Cardiac muscle cell (in vitro differentiated cells and primary cell): ENCODE data around the gene KRT40. TPM values are rescaled to one million over a fixed set of nuclear protein-coding genes. Genes with fewer than 3 reads are reported as not detected.

Experiments used
- DNase-seq, 2 donors: peaks; one replicate each; pipeline versions ENCODE4 v3.0.0 to v3.0.0-alpha.2; 2010 to 2017; ENCODE audit warnings: low read depth in 1 of 2, low spot score in 1 of 2
- H3K27ac ChIP-seq: fragments of 200-600 bp; sonication (generic); 2 replicates; pipeline ENCODE4 v1.5.1; 2016
- H3K27me3 ChIP-seq: fragments of 200-600 bp; sonication (generic); 2 replicates; pipeline ENCODE4 v1.6.0; 2016; ENCODE audit warnings: control low read depth
- H3K36me3 ChIP-seq: fragments of 200-600 bp; sonication (generic); 2 replicates; pipeline ENCODE4 v1.5.1; 2016; ENCODE audit warnings: control low read depth
- H3K4me1 ChIP-seq: fragments of 200-600 bp; sonication (generic); 2 replicates; pipeline ENCODE4 v1.8.1; 2017; ENCODE audit warnings: low read depth, mild to moderate bottlenecking, mixed run types
- H3K4me3 ChIP-seq: fragments of 200-600 bp; sonication (generic); 2 replicates; pipeline ENCODE4 v1.5.1; 2016; ENCODE audit warnings: mild to moderate bottlenecking
- H3K9me3 ChIP-seq: fragments of 200-600 bp; sonication (generic); 2 replicates; pipeline ENCODE4 v1.5.1; 2017; ENCODE audit warnings: low read depth, mild to moderate bottlenecking, control low read depth
- CTCF ChIP-seq: IDR thresholded peaks from 2 replicates; pipeline ENCODE4 v1.5.1; 2012; ENCODE audit warnings: low read depth, mild to moderate bottlenecking, low read length
- polyA plus RNA-seq: library from polyadenylated mRNA; unstranded; fragments of >200 nt; fragmentation: Nextera tagmentation; extraction: Ambion mirVana; gene quantifications from 2 replicates; pipeline ENCODE4 v1.2.1, GENCODE V29; 2016
- total RNA-seq: library from RNA; depleted of rRNA; stranded (reverse); fragments of >200 nt; gene quantifications from 2 replicates; pipeline ENCODE4 v1.2.3, GENCODE V29; 2016

Gene KRT40
- total and polyA plus RNA-seq, 2 experiments from 2014 or later, result not detected

GRCh38 chr17:40986920-40987319, 2.8 kb upstream of the KRT40 start:
- no peak overlapping the region for H3K27ac ChIP-seq
- TF ChIP-seq CTCF, result no peak
- no peaks in the 10 kb centered on the region for H3K36me3 ChIP-seq
- no peaks in the 10 kb centered on the region for H3K9me3 ChIP-seq
- no peak for DNase-seq
- peaks cover 4% of the 10 kb centered on the region for H3K27me3 ChIP-seq
- no peak overlapping the region for H3K4me3 ChIP-seq
- peaks cover 6% of the 10 kb centered on the region for H3K4me1 ChIP-seq

GRCh38 chr17:40981115-40981514, 3.0 kb downstream of the KRT40 start:
- no peak for DNase-seq
- no peaks in the 10 kb centered on the region for H3K36me3 ChIP-seq
- TF ChIP-seq CTCF, result no peak
- H3K4me1 ChIP-seq, result peaks cover 14% of the 10 kb centered on the region
- peaks cover 4% of the 10 kb centered on the region for H3K27me3 ChIP-seq
- no peak overlapping the region for H3K4me3 ChIP-seq
- H3K27ac ChIP-seq, result peak overlapping the region; percentile 82
- no peaks in the 10 kb centered on the region for H3K9me3 ChIP-seq

GRCh38 chr17:40980596-40980995, 3.5 kb downstream of the KRT40 start:
- Histone ChIP-seq H3K4me3 (no peak overlapping the region), H3K36me3 (no peaks in the 10 kb centered on the region), H3K9me3 (no peaks in the 10 kb centered on the region), H3K27me3 (peaks cover 4% of the 10 kb centered on the region), H3K27ac (peak overlapping the region; percentile 82), H3K4me1 (peaks cover 14% of the 10 kb centered on the region)
- peak; percentile 11 to 73 for DNase-seq
- no peak for TF ChIP-seq CTCF

GRCh38 chr17:40980117-40980516, 4.0 kb downstream of the KRT40 start:
- Histone ChIP-seq H3K4me3 (no peak overlapping the region), H3K36me3 (no peaks in the 10 kb centered on the region), H3K9me3 (no peaks in the 10 kb centered on the region), H3K27ac (peak overlapping the region; percentile 82), H3K27me3 (peaks cover 4% of the 10 kb centered on the region), H3K4me1 (peaks cover 14% of the 10 kb centered on the region)
- no peak for DNase-seq
- TF ChIP-seq CTCF, result no peak

- Histone ChIP-seq H3K9me3 (no peaks in the 10 kb centered on the region), H3K4me1 (peaks cover 14% of the 10 kb centered on the region), H3K36me3 (no peaks in the 10 kb centered on the region), H3K27me3 (no peaks in the 10 kb centered on the region), H3K27ac (no peak overlapping the region), H3K4me3 (no peak overlapping the region)
- no peak for TF ChIP-seq CTCF
- peak in 1 of 2 donors; percentile 14 for DNase-seq
Observed at GRCh38 chr17:40978575-40979151, 5.5 kb downstream of the KRT40 start.
